Stimulated activated CD4-positive, alpha-beta T cell treated with anti-CD3 and anti-CD28 coated beads, Interleukin-1b, Interleukin-23, amount 100 ng/mL, for 24 hours (primary cell): ENCODE results near the gene CHRNA1.

Experiments
- DNase-seq, 4 experiments: peaks; one replicate each; pipeline ENCODE4 v3.0.0-alpha.2; 2020; ENCODE audit warnings: low read depth in 4 of 4, low spot score in 1 of 4

CHRNA1 gene

DNA sequence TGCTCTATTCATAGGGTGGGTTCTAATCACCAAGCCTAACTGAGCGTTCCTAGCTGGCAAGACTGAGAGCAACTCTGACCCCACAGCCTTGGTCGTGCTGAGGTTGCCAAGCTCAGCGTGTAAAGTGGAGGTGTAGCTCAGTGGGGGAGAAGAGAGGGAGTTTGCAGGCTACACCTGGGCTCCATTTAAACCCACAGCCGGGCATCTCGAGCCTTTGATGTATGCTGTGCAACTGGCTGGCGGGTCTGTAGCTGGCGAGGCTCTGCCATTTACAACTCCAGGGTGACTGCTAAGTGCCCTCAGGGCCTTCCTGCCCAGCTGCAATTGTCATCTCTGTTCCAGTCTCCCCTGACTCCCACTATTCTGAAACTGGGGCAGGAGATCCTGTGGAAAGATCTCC lies 20.0 kb upstream of the CHRNA1 start:
- DNase-seq = no peak

DNA sequence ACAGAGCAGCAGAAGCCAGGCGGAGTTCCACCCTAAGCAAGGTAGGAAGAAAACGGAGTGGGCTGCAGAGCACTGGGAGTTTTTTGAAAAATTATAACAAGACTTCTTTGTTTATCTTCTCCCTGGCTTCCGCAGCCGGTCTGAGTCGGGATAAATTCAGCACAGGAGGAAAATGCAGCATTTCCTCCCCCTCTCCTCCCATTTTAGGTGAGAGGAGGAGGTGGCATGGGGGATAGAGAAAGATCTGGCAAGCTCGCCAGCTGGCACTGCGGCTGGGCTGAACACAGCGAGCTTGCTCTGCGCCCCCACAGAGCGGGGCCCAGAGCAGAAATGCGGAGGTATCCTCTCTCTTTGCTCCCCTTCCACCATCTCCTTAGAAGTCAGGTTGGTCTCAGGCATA lies 17.7 kb upstream of the CHRNA1 start:
- no peak for DNase-seq

DNA sequence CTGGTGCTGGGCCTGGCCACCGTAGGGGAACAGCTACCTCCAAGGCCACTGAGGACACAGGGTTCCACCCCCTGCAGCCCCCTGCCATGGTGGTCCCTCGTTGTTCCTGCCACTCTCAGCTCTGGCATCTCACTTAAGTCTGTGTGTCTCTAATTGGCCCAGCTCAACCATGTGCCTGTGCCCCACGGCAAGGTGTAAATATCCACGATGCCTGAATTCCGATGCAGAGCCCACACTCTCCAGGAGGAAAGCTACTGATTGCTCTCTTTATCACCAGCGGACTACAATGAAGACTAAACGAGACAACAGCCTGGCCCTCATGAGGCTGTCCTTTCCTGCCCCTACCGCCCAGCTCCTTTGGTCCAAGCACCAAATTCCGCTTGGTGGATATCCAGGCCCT lies 17.0 kb upstream of the CHRNA1 start:
- no peak for DNase-seq

DNA sequence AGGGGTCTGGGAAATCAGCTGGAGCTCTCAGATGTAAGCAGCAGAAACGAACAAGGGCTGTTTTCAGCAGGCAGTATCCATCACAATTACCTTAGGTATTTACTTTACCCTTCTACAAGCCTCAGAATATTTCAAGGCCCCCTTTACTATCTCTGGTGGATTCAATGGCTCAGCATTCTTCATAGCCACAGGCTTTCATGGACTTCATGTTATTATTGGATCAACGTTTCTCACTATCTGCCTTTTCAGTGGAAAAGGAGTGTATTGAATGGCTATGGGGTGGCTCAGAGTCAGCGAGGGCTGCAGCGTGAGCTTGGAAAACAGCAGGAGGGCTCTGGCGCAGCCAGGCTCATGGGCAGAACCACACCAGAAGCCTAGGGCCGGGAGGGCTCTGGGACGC lies 16.6 kb upstream of the CHRNA1 start:
- no peak for DNase-seq

DNA sequence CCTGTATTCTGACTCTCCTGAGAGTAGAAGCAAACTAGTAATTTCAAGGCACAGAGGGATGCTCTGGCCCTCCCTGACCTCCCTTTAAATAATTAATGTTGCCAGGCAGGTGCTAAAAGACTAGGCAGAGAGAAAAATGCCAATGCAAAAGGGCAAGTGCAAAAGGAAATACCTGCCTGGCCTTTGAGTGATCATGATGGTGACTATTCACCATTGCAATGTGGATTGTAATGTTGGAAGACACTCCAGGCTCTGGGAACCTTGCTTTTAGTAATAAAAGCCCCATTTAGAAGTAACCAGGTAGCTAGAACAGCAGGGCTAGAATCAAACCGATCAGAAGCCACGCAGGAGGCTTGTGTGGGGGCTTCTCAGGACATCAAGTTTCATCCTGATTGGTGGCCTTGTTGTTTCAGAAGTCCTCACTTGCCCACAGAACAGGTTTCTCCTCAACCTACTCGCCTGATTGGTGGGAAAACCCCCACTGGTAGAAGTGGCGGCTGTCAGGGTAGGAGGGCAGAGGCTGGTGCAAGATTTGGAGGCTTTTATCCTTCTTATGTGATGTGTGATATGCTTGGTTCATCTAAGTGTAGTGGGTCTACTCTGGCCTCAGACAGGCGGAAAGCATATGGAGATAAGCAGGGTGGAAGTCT lies 16.0 kb upstream of the CHRNA1 start:
- DNase-seq = no peak

DNA sequence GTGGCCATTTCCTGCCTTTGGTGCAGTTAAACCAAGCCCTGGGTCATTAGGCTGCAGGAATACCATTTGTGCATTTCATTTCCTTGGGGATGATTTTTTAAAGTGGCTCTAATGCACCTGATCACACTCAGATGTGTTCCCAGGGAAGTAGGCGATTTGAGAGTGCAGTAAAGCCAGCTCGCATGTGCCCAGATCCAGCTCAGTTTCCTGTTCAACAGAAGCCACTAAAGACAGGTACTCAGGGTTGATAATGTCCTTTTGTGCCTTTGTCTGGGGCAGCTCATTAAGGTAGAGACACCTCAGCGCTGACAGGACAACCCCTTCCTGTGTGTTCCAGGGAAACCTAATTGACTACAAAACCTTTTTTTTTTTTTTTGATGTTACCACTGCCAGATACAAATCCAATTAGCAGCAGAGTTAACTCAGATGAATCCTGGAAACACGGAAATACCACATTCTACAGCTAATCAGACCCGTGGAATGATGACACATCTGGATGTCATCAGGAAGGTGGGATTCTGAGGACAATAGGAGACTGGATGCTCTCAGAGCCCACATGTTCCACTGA lies 15.2 kb upstream of the CHRNA1 start:
- no peak for DNase-seq

DNA sequence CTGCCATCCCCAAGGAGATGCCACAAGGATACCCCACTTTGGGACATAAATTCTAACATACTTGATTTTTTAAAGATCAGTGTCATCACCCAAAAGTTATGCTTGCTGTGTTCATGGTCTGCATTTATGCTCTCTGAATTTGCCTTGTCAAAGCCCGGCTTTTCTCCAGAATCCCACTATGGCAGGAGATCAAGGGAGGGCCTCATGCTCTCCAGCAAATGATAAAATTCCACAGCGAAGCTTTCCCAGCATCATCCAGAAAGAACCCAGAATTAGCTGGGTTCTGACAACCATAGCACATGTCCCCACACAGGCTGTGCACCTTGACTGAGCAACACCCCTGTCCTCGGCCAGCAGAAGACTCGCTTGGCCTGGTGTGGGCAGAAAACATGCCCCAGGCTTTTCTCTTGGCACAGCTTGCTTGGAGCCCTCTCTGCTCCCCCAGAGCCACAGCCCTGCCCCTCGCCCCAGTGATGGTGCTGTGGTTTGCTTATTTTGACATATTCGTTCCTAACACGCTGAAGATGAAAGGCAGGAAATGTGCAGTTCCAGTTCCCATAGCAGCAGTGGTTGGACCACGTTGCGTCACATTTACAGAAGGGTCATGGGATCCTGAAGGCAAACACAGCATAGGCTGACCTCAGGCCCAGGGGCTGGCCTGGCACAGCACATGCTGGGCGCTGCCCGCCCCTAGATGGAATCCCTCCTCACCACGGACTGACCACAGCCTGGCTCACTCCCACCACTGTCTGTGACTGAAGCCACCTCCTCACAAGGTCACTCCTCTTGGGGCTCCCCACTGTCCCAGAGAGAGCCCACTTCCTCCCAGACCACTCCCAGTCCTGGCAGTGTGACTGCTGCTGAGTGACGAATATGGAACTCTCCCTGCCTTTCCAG lies 14.1 kb upstream of the CHRNA1 start:
- DNase-seq = peak in 3 of 4 experiments; percentile 23 to 43 (median 28)

DNA sequence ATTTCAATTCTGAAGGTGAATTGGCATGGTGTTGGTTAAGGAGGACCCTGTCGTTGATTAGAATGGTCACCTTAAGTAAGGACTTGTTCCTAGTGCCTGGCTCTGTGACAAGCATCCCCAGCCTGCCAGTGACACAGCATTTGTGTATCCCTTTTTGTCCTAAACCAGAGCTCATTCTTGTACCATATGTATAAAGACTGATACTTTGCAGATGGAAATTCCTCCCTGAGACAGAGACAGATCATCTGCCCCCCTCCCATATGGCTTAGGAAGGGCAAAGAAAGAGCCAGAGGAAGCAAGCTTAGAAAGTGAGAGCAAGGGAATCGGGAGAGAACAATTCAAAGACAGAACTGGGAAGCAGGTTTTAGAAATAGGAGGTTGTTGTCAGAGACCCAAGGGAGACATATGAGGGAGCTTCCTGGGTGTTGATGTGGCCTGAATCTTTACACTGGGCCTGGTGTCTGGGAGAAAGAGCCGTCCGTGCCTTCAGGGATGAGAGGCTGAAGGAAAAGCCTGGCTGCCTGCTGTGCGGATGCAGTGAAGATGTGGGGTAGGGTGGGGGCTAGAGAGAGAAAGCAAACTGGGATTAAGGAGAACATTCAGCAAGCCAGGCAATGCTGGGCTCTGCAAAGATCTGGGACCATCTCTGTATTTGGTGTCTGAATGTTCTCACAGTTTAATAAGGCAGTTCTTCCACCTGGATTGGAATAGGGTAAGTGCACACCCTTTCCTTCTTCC lies 13.2 kb upstream of the CHRNA1 start:
- no peak for DNase-seq

DNA sequence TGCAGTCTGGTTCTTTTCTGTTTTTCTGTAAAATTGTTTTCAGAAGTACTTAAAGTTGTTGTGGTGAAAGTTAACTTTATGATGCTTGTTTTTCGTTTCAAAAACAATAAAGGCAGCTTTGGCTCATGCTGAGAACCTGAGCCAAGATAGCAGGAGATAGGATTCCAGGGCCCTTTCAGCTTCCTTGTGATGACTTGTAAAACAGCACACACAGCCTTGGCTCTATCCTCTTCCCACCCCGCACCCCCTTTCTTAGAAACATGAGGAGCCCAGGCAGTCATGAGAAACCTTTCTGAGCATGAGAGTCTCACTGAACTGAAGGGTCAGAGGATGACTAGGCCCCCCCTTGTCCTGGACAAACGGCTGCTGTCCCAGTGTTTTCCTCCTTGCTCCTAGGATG lies 12.4 kb upstream of the CHRNA1 start:
- DNase-seq = no peak

DNA sequence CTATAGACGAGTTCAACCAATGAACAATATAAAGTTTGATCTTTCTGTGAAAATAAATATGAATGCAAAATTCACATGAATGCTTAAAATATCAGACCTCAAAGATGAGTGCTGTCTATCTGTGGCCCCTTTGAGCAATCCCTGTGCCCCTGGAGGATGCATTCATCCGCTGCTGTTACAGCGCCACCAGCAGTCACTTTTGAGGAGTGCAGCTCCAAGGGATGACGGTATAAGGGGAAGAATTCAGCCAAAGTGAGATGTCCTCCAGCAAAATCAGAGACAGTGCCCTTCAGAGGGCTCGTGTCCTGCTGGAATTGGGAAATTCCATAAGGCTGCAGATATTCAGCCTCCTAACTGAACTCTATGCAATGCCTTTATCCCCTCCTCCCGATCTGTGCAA lies 12.0 kb upstream of the CHRNA1 start:
- no peak for DNase-seq

DNA sequence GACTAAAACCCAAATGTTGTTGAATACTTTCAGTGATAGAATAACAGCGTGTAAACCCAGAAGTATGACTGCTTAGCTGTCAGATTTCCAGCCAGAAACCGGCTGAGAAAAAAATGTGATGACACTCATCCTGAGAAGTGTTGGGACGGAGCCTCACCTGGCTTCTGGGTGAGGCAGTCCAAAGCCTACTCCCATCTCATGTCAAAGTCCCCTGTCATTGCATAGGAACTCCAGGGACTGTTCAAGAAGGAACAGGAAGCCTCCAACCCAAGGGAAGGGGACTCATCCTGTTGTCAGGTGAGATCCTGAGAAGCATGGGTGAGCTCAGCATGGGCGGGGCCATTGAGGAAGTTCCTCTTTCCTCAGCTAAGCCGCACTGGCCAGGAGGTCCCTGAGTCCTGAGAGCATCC lies 11.3 kb upstream of the CHRNA1 start:
- no peak for DNase-seq

DNA sequence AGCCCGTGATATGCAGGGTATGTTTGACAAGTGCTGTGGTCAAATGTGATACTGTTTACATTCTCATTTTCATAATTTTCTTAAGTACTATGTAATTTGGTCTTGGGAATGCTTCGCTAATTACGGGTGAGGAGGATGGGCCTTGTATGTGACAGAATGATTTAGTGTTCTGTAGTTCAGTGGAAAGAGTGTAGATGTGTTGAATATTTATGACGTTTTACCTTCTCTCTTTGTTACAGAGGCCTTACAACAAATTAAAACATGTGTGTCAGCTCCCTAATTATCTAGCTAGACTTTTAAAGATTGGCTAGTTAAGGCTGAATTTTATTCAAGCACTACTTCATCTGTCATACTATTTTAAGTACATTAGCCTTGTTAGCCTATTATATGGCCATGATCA lies 10.6 kb upstream of the CHRNA1 start:
- DNase-seq = no peak

DNA sequence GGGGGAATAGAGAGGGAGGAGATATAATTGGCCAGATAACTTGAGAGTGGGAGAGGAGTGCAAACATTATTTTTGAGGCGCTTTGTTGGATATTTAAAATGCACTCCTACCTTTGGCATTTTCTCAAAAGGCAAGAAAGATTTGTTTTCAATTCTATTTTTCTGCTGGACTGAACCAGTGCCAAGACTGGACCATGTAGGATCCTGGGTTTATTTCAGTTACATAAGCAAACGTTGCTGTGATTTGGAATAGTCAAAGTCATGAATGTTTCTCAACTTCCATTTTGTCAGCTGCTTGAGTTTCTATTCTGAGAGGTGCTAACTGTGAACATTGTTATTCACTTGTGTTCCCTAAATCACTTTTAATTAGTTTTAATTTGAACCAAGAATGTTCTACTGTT lies 8.9 kb upstream of the CHRNA1 start:
- DNase-seq = no peak

DNA sequence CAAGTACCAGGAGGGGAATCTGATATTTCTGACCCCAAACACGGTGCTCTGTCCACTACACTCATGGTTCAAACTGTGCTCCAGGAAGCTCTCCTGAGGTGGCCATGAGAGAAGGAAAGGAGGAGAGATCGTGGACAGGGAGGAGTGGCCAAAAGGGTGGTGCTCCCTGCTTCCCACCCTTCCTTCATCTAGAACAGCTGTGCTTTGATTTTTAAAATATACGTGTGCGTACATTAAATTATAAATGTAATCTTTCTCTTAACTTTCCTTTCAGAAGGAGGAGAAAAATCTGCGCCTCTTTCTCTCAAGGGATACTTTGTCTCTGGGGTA lies 8.2 kb upstream of the CHRNA1 start:
- DNase-seq = no peak

DNA sequence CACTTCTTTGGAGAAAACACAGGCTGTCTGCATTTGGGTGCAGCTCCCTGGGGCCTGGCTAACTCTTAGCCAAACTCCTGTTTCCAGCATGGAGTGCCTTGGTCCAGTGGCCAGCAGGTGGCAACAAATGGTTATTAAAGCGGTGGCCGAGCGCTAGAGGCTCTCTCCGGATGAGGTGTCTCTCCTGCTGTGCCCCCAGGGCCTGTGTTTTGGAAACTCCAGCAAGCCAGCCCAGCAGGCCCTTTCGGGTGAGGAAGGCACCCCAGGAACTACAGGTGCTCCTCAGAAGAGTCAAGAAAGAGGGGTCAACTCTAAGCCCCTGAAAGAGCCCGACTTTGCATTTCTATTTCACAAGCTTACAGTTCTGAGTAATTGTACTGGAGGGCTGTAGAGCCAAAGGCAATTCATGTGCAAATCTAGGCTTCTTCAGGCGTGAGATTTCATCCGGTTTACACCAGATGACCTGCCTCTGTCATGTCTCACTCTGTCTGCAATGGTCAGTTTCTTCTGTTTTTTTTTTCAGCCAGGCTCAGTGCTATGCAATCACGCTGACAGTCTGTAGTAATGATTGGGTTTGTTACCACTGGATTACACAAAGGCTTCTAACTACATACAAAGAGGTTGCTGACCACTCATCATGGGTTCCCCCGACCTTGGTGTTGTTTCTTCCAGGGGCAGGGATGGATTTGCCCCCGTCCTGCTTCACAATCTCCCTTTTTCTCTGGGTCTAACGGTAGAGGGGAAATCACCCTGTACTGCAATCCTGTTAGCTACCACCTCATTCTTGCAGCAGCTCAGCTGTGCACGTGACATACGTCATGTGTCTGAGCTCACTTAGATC lies 7.6 kb upstream of the CHRNA1 start:
- DNase-seq = no peak

DNA sequence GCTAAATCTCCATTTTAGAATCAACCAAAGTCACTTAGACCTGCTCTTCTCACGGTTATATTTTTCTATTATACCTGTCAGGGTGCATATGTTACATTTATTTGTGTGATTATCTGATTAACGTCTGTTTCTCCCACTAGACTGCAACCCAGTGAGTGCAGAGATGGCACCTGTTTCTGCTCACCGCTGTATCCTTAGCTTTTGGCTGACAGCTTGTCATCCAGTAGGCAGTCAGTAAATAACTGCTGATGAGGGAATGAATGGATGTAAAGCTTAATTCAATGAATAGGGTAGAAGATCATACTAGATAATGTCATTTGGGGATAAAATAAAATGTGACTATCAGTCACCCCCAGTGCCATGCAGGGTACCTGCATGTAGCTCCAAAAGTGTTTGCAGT lies 6.9 kb upstream of the CHRNA1 start:
- DNase-seq = no peak

DNA sequence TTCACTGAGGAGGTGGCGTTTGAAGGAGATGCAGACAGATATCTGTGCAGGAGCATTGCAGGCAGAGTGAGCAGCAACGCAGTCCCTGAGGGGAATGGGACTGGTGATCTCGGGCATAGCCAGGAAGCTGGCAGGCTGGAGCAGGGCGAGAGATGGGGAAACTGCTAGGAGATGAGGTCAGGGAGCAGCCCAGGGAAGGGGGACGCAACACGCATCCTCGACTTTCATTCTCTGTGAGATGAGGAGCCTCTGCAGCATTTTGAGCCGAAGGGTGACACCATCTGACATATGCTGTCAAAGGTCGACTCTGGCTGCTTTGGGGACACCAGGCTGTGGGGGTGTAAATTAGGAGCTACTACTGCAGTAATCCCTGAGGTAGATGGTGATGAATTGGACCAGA lies 4.3 kb upstream of the CHRNA1 start:
- DNase-seq = no peak

DNA sequence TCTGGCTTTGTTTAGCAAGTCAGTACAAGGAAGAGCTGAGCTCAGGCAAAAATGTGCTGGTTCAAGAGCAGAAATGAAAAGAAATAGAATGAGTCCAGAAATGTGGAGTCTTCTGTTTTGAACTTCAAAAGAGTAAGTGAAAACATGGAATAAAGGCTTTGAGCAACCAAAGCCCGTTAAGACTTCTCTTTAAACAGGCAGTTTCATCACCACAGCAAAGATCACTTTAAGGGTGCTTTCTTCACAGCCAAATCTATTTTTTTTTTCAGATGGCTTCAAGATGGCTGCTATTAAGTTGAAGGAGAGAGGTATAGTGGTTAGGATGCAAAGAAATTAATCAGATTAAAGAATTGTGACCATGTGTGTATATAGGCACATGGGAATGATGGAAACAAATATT lies 2.0 kb upstream of the CHRNA1 start:
- no peak for DNase-seq

DNA sequence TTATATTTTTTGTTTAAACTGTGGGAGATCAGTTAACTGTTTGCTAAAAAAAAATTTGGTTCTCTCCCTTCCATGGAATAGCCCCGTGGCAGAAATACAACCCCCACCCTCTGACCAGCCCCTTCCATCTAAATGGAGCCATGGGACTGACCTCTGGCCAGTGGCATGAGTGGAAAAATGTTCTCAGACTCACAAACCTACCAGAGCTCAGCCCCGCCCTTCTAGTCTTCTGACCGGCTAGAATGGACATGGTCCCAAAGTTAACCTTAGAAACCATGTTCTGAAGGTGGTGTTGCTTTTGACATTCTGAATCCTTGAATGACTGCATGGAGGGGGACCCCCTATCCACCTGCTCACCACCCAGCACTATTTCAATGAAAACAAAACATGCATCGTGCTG lies 1.3 kb upstream of the CHRNA1 start:
- DNase-seq = no peak

DNA sequence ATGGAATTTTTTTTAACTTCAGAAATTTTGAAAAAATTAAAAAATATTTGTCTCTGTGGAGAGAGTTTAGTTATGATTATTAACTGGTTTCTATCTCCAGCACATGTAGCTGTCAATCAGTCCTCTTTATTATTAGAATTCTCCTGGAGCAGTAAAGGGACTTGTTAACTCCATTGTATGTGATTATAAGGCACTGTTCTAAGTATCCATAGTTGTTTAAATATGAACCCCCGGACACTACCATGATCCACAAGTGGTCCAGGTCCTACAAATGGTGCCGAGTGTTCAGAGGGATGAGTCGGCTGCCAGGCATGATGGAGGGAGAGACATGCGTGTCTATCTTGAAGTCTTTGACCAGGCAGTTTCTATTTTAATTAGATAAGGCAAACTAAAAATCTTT lies 492 bp downstream of the CHRNA1 start:
- DNase-seq = no peak

DNA sequence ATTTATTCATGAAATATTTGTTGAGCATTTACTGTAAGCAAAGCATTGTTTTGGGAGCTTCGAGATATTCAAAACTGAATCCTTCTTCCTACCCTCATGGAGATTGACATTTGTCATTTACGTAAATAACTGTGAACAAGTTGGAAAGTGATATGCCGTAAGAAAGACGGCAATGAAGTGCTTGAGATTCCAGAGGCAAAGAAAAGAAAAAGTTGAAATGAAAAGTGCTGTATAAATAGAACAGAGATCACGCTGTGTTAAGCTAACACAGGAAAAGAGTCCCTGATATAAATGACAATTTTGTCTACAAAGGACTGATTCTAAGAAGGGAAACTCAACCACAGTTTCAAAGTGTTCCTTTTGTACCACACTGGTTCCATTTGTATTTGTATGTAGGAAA lies 1.8 kb downstream of the CHRNA1 start:
- no peak for DNase-seq
